Liver (tissue), 9 donors: ENCODE measurements around the gene SLC16A6. TPM values are rescaled to one million over a fixed set of nuclear protein-coding genes. Genes with fewer than 3 reads are reported as not detected.

Source experiments
- DNase-seq: peaks from one replicate; pipeline ENCODE4 v3.0.0-alpha.2; 2017; ENCODE audit warnings: low spot score
- H3K27ac ChIP-seq, 2 donors: one replicate each; pipeline ENCODE4 v1.7.0; 2013; ENCODE audit warnings: inconsistent platforms in 2 of 2, low read length in 2 of 2, control low read depth in 1 of 2, low read depth in 1 of 2, mild to moderate bottlenecking in 1 of 2
- H3K27me3 ChIP-seq, 4 donors: one replicate each; pipeline versions ENCODE4 v1.6.1 to v1.7.0; 2013; ENCODE audit warnings: low read length in 3 of 4, inconsistent platforms in 1 of 4, mild to moderate bottlenecking in 1 of 4, moderate library complexity in 1 of 4; ENCODE audit not compliant: control insufficient read depth in 4 of 4, insufficient read depth in 4 of 4
- H3K36me3 ChIP-seq, 4 donors: one replicate each; pipeline versions ENCODE4 v1.6.1 to v1.7.0; 2013; ENCODE audit warnings: low read length in 3 of 4, mild to moderate bottlenecking in 3 of 4, low read depth in 1 of 4, moderate library complexity in 1 of 4; ENCODE audit not compliant: control insufficient read depth in 4 of 4, insufficient read depth in 3 of 4
- H3K4me1 ChIP-seq, 4 donors: one replicate each; pipeline versions ENCODE4 v1.6.1 to v1.7.0; 2013; ENCODE audit warnings: low read length in 3 of 4, mild to moderate bottlenecking in 3 of 4, moderate library complexity in 1 of 4; ENCODE audit not compliant: control insufficient read depth in 4 of 4, insufficient read depth in 4 of 4
- H3K4me3 ChIP-seq, 3 donors: one replicate each; pipeline versions ENCODE4 v1.6.1 to v1.7.0; 2013; ENCODE audit warnings: low read length in 3 of 3, control low read depth in 1 of 3, low read depth in 1 of 3, mild to moderate bottlenecking in 1 of 3
- H3K9ac ChIP-seq, 2 donors: one replicate each; pipeline ENCODE4 v1.7.0; 2013; ENCODE audit warnings: low read length in 2 of 2, mild to moderate bottlenecking in 2 of 2, moderate library complexity in 2 of 2, control low read depth in 1 of 2, low read depth in 1 of 2
- H3K9me3 ChIP-seq, 4 donors: one replicate each; pipeline versions ENCODE4 v1.6.1 to v1.7.0; 2013; ENCODE audit warnings: low read length in 3 of 4; ENCODE audit not compliant: control insufficient read depth in 4 of 4
- FOXA1 ChIP-seq: IDR thresholded peaks from 2 replicates; pipeline ENCODE4 v1.6.1; 2016; ENCODE audit warnings: antibody characterized with exemption
- FOXA2 ChIP-seq: IDR thresholded peaks from 2 replicates; pipeline ENCODE4 v1.6.1; 2016; ENCODE audit warnings: antibody characterized with exemption
- GABPA ChIP-seq, 2 donors: IDR thresholded peaks in 1 of 2; conservative IDR thresholded peaks in 1 of 2; 2 replicates each; pipeline ENCODE4 v1.6.1; 2016; ENCODE audit warnings: antibody characterized with exemption in 2 of 2, mild to moderate bottlenecking in 1 of 2, moderate library complexity in 1 of 2
- NR2F2 ChIP-seq: IDR thresholded peaks from 2 replicates; pipeline ENCODE4 v1.6.1; 2016; ENCODE audit warnings: antibody characterized with exemption
- YY1 ChIP-seq: IDR thresholded peaks from 2 replicates; pipeline ENCODE4 v1.6.1; 2016; ENCODE audit warnings: antibody characterized with exemption, mild to moderate bottlenecking
- WGBS: extraction: QIAGEN DNeasy Blood & Tissue Kit; methylation state at CpG from one replicate; pipeline ENCODE4 v1.1.7; 2013; 5-methylcytosine and 5-hydroxymethylcytosine counted together
- polyA plus RNA-seq, 2 donors: library from polyadenylated mRNA; stranded (reverse) in 1 of 2; unstranded in 1 of 2; fragments of 200-250 nt in 1 of 2; fragments of >200 nt in 1 of 2; fragmentation: Nextera tagmentation in 1 of 2; extraction: Ambion mirVana in 1 of 2; gene quantifications; one replicate each; pipeline versions ENCODE4 v1.2.1 to v1.2.3, GENCODE V29; 2013 to 2015
- total RNA-seq, 2 donors: library from RNA; depleted of rRNA; stranded (reverse); fragments of >200 nt; gene quantifications; one replicate each; pipeline ENCODE4 v1.2.3, GENCODE V29; 2014
- TF ChIP-seq, protein P1 (sequence below): fragments of 150-350 bp; IDR thresholded peaks from 2 replicates; pipeline ENCODE4 v1.5.1; 2017; ENCODE audit warnings: improper control_type of control experiment, low read depth, low read length; ENCODE audit not compliant: missing input control
- TF ChIP-seq, protein P2 (sequence below): IDR thresholded peaks from 2 replicates; pipeline ENCODE4 v1.6.1; 2016; ENCODE audit warnings: antibody characterized with exemption, mild to moderate bottlenecking
- TF ChIP-seq, protein P3 (sequence below): IDR thresholded peaks from 2 replicates; pipeline ENCODE4 v1.6.1; 2016; ENCODE audit warnings: antibody characterized with exemption
- donor health status: healthy.
- donor health status: healthy.
- donor health status: healthy.
- donor health status: healthy.
- donor health status: healthy.

The SLC16A6 gene
- total and polyA plus RNA-seq, 4 donors, result 0.11 to 0.92 (median 0.59) TPM

DNA sequence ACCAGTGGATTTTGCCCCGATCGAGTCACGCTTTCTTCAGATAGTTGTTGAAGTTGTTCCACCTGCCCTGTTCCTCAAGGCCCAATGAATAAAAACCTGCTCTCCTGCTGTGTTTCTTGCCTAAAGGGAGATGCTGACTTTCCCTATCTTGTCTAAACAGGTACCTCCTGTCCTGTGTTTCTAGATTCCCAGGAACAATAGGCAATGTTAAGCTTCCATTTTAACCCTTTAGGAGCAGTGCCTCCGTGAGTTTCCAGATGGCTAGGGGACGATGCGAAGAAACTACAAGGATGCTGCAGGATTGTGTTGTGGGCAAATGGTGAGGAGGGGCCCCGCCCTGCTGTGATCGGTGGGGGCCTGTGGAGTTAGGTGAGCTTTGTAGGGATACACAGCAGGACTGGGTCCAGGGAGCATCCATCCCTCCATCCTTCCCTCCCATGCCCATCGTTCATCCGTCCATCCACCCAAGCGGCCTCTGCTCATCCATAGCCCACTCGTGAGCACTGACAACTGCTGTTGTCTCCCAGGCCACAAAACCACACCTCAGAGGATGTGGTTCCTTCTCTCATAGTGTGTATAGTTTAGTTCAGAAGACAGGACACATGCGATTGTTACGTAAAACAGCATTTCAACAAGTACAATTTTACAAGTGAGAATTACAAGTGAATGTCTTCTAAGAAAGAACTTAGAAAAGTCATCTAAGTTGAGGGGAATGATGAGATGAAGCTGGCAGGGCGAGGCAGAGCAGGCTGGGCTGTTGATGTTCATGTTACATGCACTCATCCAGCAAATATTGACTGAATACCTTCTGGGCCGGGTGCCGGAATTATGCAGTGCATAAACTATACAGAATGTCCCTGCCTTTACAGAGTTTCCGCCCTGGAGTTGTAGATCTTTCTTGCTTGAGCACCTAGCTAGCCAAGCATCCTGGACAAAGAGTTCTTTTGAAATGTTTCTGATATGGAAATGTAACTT is 5.6 kb upstream of the SLC16A6 start:
- DNase-seq, result no peak
- Histone ChIP-seq H3K4me3 (no peak overlapping the region), H3K9ac (no peak overlapping the region), H3K27ac (peak overlapping the region in 1 of 2 donors; percentile 5), H3K9me3 (no peaks in the 10 kb centered on the region), H3K36me3 (no peaks in the 10 kb centered on the region), H3K27me3 (no peaks in the 10 kb centered on the region), H3K4me1 (peaks cover 2 to 9% (median 6%) of the 10 kb centered on the region in 4 donors)
- WGBS, result 84% methylated on average over 18 of the region's 18 CpGs
- TF ChIP-seq YY1 (no peak), FOXA1 (no peak)
- TF ChIP-seq, protein P1, sequence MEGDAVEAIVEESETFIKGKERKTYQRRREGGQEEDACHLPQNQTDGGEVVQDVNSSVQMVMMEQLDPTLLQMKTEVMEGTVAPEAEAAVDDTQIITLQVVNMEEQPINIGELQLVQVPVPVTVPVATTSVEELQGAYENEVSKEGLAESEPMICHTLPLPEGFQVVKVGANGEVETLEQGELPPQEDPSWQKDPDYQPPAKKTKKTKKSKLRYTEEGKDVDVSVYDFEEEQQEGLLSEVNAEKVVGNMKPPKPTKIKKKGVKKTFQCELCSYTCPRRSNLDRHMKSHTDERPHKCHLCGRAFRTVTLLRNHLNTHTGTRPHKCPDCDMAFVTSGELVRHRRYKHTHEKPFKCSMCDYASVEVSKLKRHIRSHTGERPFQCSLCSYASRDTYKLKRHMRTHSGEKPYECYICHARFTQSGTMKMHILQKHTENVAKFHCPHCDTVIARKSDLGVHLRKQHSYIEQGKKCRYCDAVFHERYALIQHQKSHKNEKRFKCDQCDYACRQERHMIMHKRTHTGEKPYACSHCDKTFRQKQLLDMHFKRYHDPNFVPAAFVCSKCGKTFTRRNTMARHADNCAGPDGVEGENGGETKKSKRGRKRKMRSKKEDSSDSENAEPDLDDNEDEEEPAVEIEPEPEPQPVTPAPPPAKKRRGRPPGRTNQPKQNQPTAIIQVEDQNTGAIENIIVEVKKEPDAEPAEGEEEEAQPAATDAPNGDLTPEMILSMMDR, result no peak

DNA sequence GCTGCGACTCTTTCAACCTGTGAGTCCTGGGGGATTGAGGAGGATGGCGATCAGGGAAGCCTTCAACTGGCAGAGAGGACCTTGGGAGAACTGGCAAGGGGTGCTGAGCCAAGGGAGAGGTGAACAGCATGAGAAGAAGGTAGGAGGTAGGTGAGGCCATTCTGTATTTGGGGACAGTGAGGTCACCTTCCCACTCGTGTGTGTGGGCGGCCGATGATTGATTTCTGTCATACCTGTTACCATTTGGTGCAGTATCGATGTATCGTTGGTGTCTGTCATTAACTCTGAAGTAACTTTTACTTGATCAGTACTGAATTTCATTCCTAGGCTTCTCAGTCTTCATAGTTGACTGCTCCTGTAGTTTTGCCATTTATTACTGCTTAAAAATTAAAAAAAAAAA is 4.2 kb upstream of the SLC16A6 start:
- TF ChIP-seq GABPA (IDR thresholded peaks at IDR 0.05 in 1 of 2, conservative IDR thresholded peaks at IDR 0.05 in 1 of 2) (no peak), YY1 (no peak), NR2F2 (no peak)
- TF ChIP-seq, protein P1, result no peak
- TF ChIP-seq, protein P2, sequence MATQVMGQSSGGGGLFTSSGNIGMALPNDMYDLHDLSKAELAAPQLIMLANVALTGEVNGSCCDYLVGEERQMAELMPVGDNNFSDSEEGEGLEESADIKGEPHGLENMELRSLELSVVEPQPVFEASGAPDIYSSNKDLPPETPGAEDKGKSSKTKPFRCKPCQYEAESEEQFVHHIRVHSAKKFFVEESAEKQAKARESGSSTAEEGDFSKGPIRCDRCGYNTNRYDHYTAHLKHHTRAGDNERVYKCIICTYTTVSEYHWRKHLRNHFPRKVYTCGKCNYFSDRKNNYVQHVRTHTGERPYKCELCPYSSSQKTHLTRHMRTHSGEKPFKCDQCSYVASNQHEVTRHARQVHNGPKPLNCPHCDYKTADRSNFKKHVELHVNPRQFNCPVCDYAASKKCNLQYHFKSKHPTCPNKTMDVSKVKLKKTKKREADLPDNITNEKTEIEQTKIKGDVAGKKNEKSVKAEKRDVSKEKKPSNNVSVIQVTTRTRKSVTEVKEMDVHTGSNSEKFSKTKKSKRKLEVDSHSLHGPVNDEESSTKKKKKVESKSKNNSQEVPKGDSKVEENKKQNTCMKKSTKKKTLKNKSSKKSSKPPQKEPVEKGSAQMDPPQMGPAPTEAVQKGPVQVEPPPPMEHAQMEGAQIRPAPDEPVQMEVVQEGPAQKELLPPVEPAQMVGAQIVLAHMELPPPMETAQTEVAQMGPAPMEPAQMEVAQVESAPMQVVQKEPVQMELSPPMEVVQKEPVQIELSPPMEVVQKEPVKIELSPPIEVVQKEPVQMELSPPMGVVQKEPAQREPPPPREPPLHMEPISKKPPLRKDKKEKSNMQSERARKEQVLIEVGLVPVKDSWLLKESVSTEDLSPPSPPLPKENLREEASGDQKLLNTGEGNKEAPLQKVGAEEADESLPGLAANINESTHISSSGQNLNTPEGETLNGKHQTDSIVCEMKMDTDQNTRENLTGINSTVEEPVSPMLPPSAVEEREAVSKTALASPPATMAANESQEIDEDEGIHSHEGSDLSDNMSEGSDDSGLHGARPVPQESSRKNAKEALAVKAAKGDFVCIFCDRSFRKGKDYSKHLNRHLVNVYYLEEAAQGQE, result no peak
- no peak for DNase-seq
- Histone ChIP-seq H3K4me3 (no peak overlapping the region), H3K9ac (no peak overlapping the region), H3K4me1 (peaks cover 5 to 22% (median 15%) of the 10 kb centered on the region in 4 donors), H3K36me3 (no peaks in the 10 kb centered on the region), H3K9me3 (no peaks in the 10 kb centered on the region), H3K27ac (no peak overlapping the region), H3K27me3 (no peaks in the 10 kb centered on the region)
- 85% methylated on average over 7 of the region's 7 CpGs for WGBS

DNA sequence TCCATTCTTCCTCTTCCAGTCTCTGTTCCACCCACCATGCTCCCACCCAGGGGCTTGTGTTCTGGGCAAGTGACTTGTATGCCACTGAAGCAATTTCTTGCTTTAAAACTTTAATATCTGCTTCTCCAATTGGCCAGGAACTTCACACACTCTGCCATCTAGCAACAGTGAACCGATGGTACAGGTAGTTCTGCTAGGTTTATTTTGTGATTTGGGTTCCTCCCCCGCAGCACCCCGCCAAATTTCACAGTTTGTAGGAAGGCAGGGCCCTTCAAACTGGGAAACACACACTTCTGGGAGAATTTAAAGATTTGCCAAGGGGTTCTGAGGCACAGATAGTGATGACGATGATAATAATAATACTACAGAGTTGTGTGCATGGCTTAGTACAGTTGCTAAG is 3.7 kb upstream of the SLC16A6 start:
- peaks cover 5 to 22% (median 15%) of the 10 kb centered on the region in 4 donors for H3K4me1 ChIP-seq
- 90% methylated on average over 4 of the region's 4 CpGs for WGBS
- no peak for TF ChIP-seq FOXA2
- TF ChIP-seq, protein P3, sequence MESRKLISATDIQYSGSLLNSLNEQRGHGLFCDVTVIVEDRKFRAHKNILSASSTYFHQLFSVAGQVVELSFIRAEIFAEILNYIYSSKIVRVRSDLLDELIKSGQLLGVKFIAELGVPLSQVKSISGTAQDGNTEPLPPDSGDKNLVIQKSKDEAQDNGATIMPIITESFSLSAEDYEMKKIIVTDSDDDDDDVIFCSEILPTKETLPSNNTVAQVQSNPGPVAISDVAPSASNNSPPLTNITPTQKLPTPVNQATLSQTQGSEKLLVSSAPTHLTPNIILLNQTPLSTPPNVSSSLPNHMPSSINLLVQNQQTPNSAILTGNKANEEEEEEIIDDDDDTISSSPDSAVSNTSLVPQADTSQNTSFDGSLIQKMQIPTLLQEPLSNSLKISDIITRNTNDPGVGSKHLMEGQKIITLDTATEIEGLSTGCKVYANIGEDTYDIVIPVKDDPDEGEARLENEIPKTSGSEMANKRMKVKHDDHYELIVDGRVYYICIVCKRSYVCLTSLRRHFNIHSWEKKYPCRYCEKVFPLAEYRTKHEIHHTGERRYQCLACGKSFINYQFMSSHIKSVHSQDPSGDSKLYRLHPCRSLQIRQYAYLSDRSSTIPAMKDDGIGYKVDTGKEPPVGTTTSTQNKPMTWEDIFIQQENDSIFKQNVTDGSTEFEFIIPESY, result no peak
- no peaks in the 10 kb centered on the region for H3K27me3 ChIP-seq
- H3K9me3 ChIP-seq, result no peaks in the 10 kb centered on the region
- H3K27ac ChIP-seq, result no peak overlapping the region
- DNase-seq, result no peak
- no peak overlapping the region for H3K9ac ChIP-seq
- H3K4me3 ChIP-seq, result no peak overlapping the region
- H3K36me3 ChIP-seq, result no peaks in the 10 kb centered on the region
